ENCODE data around the gene ARL13B. TPM values are rescaled to one million over a fixed set of nuclear protein-coding genes. Genes with fewer than 3 reads are reported as not detected.

Gene ARL13B
- total RNA-seq, 2 experiments from 2014 or later = 8.7 to 11.2 TPM

DNA sequence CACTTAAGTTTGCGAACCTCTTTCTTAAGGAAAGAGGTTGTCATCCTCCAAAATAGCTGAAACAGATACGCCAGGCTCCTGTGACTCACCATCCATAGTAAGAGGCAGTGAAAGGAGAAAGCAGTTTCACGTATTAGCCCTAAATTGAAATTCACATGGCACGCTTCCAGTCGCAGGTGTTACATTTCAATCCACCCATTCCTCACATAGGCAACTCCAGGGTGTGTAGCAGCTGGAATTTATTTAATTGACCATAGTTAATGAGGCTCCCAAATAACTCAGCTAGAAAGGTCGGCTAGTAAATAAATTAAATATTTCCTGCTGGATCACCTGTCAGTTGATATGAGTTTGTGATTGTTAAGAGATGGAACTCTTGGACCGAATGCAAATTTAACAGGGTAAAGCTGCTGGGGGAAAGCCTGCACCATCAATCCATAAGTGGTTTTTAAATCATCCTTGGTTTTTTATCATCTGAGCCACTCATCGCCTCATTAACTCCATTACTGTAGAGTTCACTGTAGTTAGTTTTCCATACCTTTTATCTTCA, 102.5 kb downstream of the ARL13B start:
- ATAC-seq (no peak), DNase-seq (no peak)
- Mint-ChIP-seq H3K4me1 (peaks cover 41% of the 10 kb centered on the region), H3K27me3 (no peaks in the 10 kb centered on the region), H3K36me3 (ENCODE audit: low read depth) (peaks cover 21% of the 10 kb centered on the region), H3K9me3 (ENCODE audit: low read depth) (no peaks in the 10 kb centered on the region), H3K27ac (no peak overlapping the region), H3K4me3 (no peak overlapping the region)
- POLR2A ChIA-PET = no interaction called here
- intact Hi-C loops (cut with DNase I, micrococcal nuclease) = no loop called here
- CTCF ChIA-PET = interaction anchor here (1.1 kb wide), 1 partner anchor 13 kb away, joined by 4 read pairs; no protein-coding TSS in a partner anchor

GRCh38 chr3:94083261-94083660, 103.3 kb downstream of the ARL13B start:
- Mint-ChIP-seq H3K4me3 (no peak overlapping the region), H3K27ac (no peak overlapping the region), H3K36me3 (ENCODE audit: low read depth) (peaks cover 23% of the 10 kb centered on the region), H3K4me1 (peaks cover 35% of the 10 kb centered on the region), H3K27me3 (no peaks in the 10 kb centered on the region), H3K9me3 (ENCODE audit: low read depth) (no peaks in the 10 kb centered on the region)
- ChIA-PET POLR2A (no interaction called here), CTCF (no interaction called here)
- intact Hi-C loops (cut with DNase I, micrococcal nuclease) = no loop called here
- DNase-seq (no peak), ATAC-seq (no peak)

GRCh38 chr3:94089126-94089525, 109.2 kb downstream of the ARL13B start:
- Mint-ChIP-seq H3K27me3 (no peaks in the 10 kb centered on the region), H3K36me3 (ENCODE audit: low read depth) (peaks cover 30% of the 10 kb centered on the region), H3K4me3 (no peak overlapping the region), H3K27ac (no peak overlapping the region), H3K9me3 (ENCODE audit: low read depth) (no peaks in the 10 kb centered on the region), H3K4me1 (no peaks in the 10 kb centered on the region)
- CTCF ChIA-PET = interaction anchor here (1.6 kb wide), 1 partner anchor 20 kb away, joined by 8 read pairs; no protein-coding TSS in a partner anchor
- DNase-seq (no peak), ATAC-seq (no peak)
- intact Hi-C loops (cut with DNase I, micrococcal nuclease) = no loop called here
- POLR2A ChIA-PET = no interaction called here

DNA sequence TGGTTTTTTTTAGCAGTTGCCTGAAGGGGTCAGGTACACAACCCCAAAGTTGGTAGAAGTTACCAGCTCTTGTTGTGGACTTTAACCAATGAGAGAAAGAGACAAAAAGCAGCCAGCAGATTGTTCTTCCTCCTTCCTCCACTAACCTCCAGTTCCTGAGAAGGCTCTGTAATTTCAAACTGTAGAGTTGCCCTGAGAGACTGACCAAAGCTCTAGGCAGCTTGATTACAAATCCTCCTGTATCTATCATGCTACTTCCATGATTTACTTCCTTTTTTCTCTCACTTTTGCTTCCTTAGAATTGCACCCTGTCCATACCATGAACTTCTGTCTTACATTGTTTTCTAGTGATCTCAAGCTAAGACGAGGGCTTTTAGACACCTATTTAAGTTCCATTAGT, 112.1 kb downstream of the ARL13B start:
- CTCF ChIA-PET = no interaction called here
- DNase-seq = no peak

DNA sequence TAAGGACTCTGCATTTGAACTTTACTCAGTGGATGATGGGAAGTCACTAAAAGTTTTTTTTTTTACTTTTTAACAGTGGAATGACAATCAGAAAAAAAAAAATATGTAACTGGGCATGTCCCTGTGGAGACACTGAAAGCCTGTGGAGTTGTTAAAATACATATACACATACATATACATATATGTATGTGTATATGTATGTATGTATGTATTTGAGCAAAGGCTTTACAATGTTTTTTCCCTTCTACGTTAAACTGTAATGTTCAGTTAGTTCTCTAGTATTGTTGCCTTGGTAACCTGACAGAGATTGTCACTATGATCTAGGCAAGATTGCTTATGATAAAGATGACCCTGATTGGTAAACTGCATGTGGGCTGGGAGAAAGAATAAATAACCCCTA, 113.2 kb downstream of the ARL13B start:
- intact Hi-C loops (cut with DNase I, micrococcal nuclease) = no loop called here
- H3K4me3 Mint-ChIP-seq = no peak overlapping the region
- POLR2A ChIA-PET = no interaction called here
- CTCF ChIA-PET = no interaction called here
- ATAC-seq (no peak), DNase-seq (no peak)
- H3K27me3 Mint-ChIP-seq = no peaks in the 10 kb centered on the region
- peaks cover 34% of the 10 kb centered on the region for H3K36me3 Mint-ChIP-seq (ENCODE audit: low read depth)
- H3K4me1 Mint-ChIP-seq = peaks cover 2% of the 10 kb centered on the region
- H3K27ac Mint-ChIP-seq = no peak overlapping the region
- no peaks in the 10 kb centered on the region for H3K9me3 Mint-ChIP-seq (ENCODE audit: low read depth)

More for the DNA sequence above, 112.1 kb downstream of the ARL13B start:
- POLR2A ChIA-PET = no interaction called here
- Mint-ChIP-seq H3K36me3 (ENCODE audit: low read depth) (peaks cover 32% of the 10 kb centered on the region), H3K4me3 (no peak overlapping the region), H3K4me1 (no peaks in the 10 kb centered on the region), H3K27me3 (no peaks in the 10 kb centered on the region), H3K9me3 (ENCODE audit: low read depth) (no peaks in the 10 kb centered on the region), H3K27ac (no peak overlapping the region)
- intact Hi-C loops (cut with DNase I, micrococcal nuclease) = no loop called here
- ATAC-seq = no peak

GRCh38 chr3:94095111-94095510, 115.2 kb downstream of the ARL13B start:
- CTCF ChIA-PET = interaction anchor here (1.4 kb wide), 1 partner anchor 26 kb away, joined by 3 read pairs; no protein-coding TSS in a partner anchor
- Mint-ChIP-seq H3K4me1 (peaks cover 3% of the 10 kb centered on the region), H3K4me3 (no peak overlapping the region), H3K27me3 (no peaks in the 10 kb centered on the region), H3K9me3 (ENCODE audit: low read depth) (no peaks in the 10 kb centered on the region), H3K36me3 (ENCODE audit: low read depth) (peaks cover 41% of the 10 kb centered on the region), H3K27ac (no peak overlapping the region)
- ATAC-seq (no peak), DNase-seq (no peak)
- POLR2A ChIA-PET = no interaction called here
- intact Hi-C loops (cut with DNase I, micrococcal nuclease) = no loop called here

DNA sequence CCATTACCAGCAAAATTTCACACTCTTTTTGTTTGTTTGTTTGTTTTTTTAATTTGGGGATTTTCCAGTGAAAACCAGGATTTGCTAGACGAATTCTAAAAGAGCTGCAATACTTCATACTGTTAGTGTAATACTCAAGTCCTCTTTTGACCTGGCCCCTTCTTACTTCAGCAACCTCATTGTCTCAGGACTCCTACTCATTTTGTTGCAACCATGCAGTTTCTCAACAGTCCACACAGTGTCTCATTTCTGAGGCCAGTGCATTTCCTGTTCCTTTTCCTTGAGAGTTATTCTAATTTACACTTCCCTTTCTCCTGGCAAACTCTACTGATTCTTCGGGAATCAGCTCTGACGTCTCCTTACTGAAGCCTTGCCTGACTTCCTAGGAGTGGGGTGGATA, 118.5 kb downstream of the ARL13B start:
- Mint-ChIP-seq H3K4me1 (peaks cover 3% of the 10 kb centered on the region), H3K27ac (peak overlapping the region; percentile 0), H3K9me3 (ENCODE audit: low read depth) (no peaks in the 10 kb centered on the region), H3K4me3 (no peak overlapping the region), H3K27me3 (no peaks in the 10 kb centered on the region), H3K36me3 (ENCODE audit: low read depth) (peaks cover 37% of the 10 kb centered on the region)
- intact Hi-C loops (cut with DNase I, micrococcal nuclease) = no loop called here
- ATAC-seq (no peak), DNase-seq (no peak)
- ChIA-PET POLR2A (no interaction called here), CTCF (interaction anchor here (1.2 kb wide), 1 partner anchor 13 kb away, joined by 3 read pairs; no protein-coding TSS in a partner anchor)

GRCh38 chr3:94099311-94099710, 119.4 kb downstream of the ARL13B start:
- Mint-ChIP-seq H3K27ac (peak overlapping the region; percentile 6), H3K4me1 (peaks cover 3% of the 10 kb centered on the region), H3K27me3 (no peaks in the 10 kb centered on the region), H3K4me3 (no peak overlapping the region), H3K36me3 (ENCODE audit: low read depth) (peaks cover 37% of the 10 kb centered on the region), H3K9me3 (ENCODE audit: low read depth) (no peaks in the 10 kb centered on the region)
- intact Hi-C loops (cut with DNase I, micrococcal nuclease) = no loop called here
- ATAC-seq (no peak), DNase-seq (no peak)
- CTCF ChIA-PET = interaction anchor here (1.2 kb wide), 1 partner anchor 12 kb away, joined by 3 read pairs; no protein-coding TSS in a partner anchor
- POLR2A ChIA-PET = no interaction called here

DNA sequence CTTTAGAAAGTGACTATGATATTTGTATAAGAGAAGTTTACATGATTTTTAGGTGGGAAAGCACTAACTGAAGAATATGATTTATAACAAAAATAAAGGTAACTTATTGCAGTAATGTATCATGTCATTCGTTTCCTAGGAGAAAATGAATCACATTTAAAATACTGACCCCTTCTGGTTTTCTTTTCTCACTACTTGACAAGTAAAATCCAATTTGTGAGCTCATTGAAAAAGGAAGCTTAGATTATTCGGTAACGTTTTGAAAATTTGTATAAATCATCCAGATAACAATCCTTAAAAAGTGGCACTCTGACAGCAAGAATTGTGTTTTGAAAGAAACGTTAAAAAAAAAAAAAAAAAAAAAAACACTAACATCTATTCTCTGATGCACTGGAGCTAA, 121.9 kb downstream of the ARL13B start:
- Mint-ChIP-seq H3K9me3 (ENCODE audit: low read depth) (no peaks in the 10 kb centered on the region), H3K27ac (no peak overlapping the region), H3K36me3 (ENCODE audit: low read depth) (peaks cover 33% of the 10 kb centered on the region), H3K4me1 (peaks cover 3% of the 10 kb centered on the region), H3K27me3 (no peaks in the 10 kb centered on the region), H3K4me3 (no peak overlapping the region)
- POLR2A ChIA-PET = no interaction called here
- intact Hi-C loops (cut with DNase I, micrococcal nuclease) = no loop called here
- DNase-seq = no peak
- no peak for ATAC-seq
- CTCF ChIA-PET = interaction anchor here (0.9 to 1.4 kb wide), 3 partner anchors 32 to 97 kb away, joined by 3 to 6 read pairs (median 3); partner anchors contain the start of genes DHFR2 and NSUN3

Other genes with a start within 250 kb of the ARL13B start
- under 1 TPM; 0.47 to 0.57 TPM for gene PROS1, start 6.3 kb upstream of the ARL13B start, total RNA-seq
- not detected for gene STX19, start 48.4 kb downstream of the ARL13B start, total RNA-seq
- 10 to 100 TPM in 1 of 2 experiments, 1 to 10 TPM in 1; 7.4 to 10.3 TPM for gene DHFR2, start 82.8 kb downstream of the ARL13B start, total RNA-seq
- 10 to 100 TPM; 15.4 to 17.1 TPM for gene NSUN3, start 82.9 kb downstream of the ARL13B start, total RNA-seq

Data from activated CD4-positive, alpha-beta T cell treated with anti-CD3 and anti-CD28 coated beads for 36 hours (primary cell).